CD4-positive, alpha-beta T cell (primary cell): Measurements from ENCODE around the gene GABRP. TPM values are rescaled to one million over a fixed set of nuclear protein-coding genes. Genes with fewer than 3 reads are reported as not detected.

ENCODE experiments used
- ATAC-seq: fragments of 200-7000 bp; cut with Tn5 transposase; one replicate; pipeline ENCODE4 v1.10.0; 2022; ENCODE audit warnings: mild to moderate bottlenecking; ENCODE audit not compliant: poor library complexity
- CTCF ChIA-PET: fragments of 350-600 bp; sonication (Branson Sonifier 250); formaldehyde crosslinking; loops from one replicate; lab custom pipeline; 2021; ENCODE audit warnings: antibody characterized with exemption, inconsistent platforms; lab: Charles Lee
- POLR2A ChIA-PET: fragments of 350-600 bp; sonication (Branson Sonifier 250); formaldehyde crosslinking; loops from one replicate; lab custom pipeline; 2021; ENCODE audit warnings: antibody characterized with exemption, inconsistent platforms; lab: Charles Lee
- DNase-seq, 14 experiments: peaks; one replicate each; pipeline ENCODE4 v3.0.0-alpha.2; 2013 to 2020; ENCODE audit warnings: mixed read lengths in 2 of 14
- H3K27ac ChIP-seq, 2 donors: one replicate each; pipeline versions ENCODE4 v1.5.1 to v1.7.0; 2013; ENCODE audit warnings: low read length in 2 of 2, low read depth in 1 of 2, mild to moderate bottlenecking in 1 of 2
- H3K27me3 ChIP-seq, 2 experiments: 1 replicate in 1 of 2; 2 replicates in 1 of 2; pipeline versions ENCODE4 v1.6.1 to v1.7.0; 2013; ENCODE audit warnings: low read length in 2 of 2, control low read depth in 1 of 2, mild to moderate bottlenecking in 1 of 2, moderate library complexity in 1 of 2; ENCODE audit not compliant: insufficient read depth in 2 of 2, control insufficient read depth in 1 of 2
- H3K36me3 ChIP-seq: one replicate; pipeline ENCODE4 v1.6.1; 2013; ENCODE audit warnings: low read length, control low read depth; ENCODE audit not compliant: insufficient read depth
- H3K4me1 ChIP-seq: one replicate; pipeline ENCODE4 v1.6.1; 2013; ENCODE audit warnings: low read length, control low read depth; ENCODE audit not compliant: insufficient read depth
- H3K4me3 ChIP-seq: one replicate; pipeline ENCODE4 v1.5.1; 2013; ENCODE audit warnings: mild to moderate bottlenecking, low read length, moderate library complexity
- H3K9me3 ChIP-seq, 2 experiments: 1 replicate in 1 of 2; 2 replicates in 1 of 2; pipeline versions ENCODE4 v1.6.1 to v1.7.0; 2013; ENCODE audit warnings: low read length in 2 of 2, mild to moderate bottlenecking in 2 of 2, control low read depth in 1 of 2, moderate library complexity in 1 of 2; ENCODE audit not compliant: control insufficient read depth in 1 of 2, insufficient read depth in 1 of 2
- H3K27ac Mint-ChIP-seq: one replicate; pipeline ENCODE4 v1.8.0; 2020; ENCODE audit warnings: mixed read lengths
- H3K27me3 Mint-ChIP-seq: one replicate; pipeline ENCODE4 v1.8.0; 2021; ENCODE audit warnings: mixed read lengths
- H3K36me3 Mint-ChIP-seq: one replicate; pipeline ENCODE4 v1.8.0; 2021; ENCODE audit warnings: low read depth, mixed read lengths
- H3K4me1 Mint-ChIP-seq: one replicate; pipeline ENCODE4 v1.8.0; 2021; ENCODE audit warnings: low read depth, mixed read lengths
- H3K4me3 Mint-ChIP-seq: one replicate; pipeline ENCODE4 v1.8.0; 2020; ENCODE audit warnings: mild to moderate bottlenecking, mixed read lengths
- H3K9me3 Mint-ChIP-seq: one replicate; pipeline ENCODE4 v1.8.0; 2020; ENCODE audit warnings: mixed read lengths
- CTCF ChIP-seq: fragments of 200-600 bp; IDR thresholded peaks from one replicate; pipeline ENCODE4 v1.8.0; 2022; ENCODE audit warnings: antibody characterized with exemption, mild to moderate bottlenecking
- intact Hi-C, 2 experiments: fragments of 100-400 bp; cut with DNase I in 1 of 2; cut with micrococcal nuclease in 1 of 2; formaldehyde crosslinking; loops; one replicate each; pipeline versions ENCODE4 v1.15.1 to v1.9.0; 2023 to 2025; cut with DNase I, micrococcal nuclease
- total RNA-seq, 174 experiments: library from RNA in 2 of 174; stranded (reverse) in 2 of 174; gene quantifications; one replicate each; pipeline ENCODE4 v1.2.3 and lab custom pipeline; 2021 to 2026

Gene GABRP
- total RNA-seq, 2 experiments from 2014 or later: not detected

- H3K27me3 ChIP-seq: peaks cover 2 to 6% of the 10 kb centered on the region in 2 experiments
- H3K9me3 Mint-ChIP-seq: no peaks in the 10 kb centered on the region
- DNase-seq (no peak), ATAC-seq (no peak)
- no peak overlapping the region for H3K27ac Mint-ChIP-seq
- H3K27ac ChIP-seq: no peak overlapping the region
- H3K4me1 Mint-ChIP-seq: no peaks in the 10 kb centered on the region
- H3K9me3 ChIP-seq: no peaks in the 10 kb centered on the region
- H3K27me3 Mint-ChIP-seq: no peaks in the 10 kb centered on the region
- no peaks in the 10 kb centered on the region for H3K36me3 ChIP-seq
- no peaks in the 10 kb centered on the region for H3K36me3 Mint-ChIP-seq
- intact Hi-C loops: no loop called here
- H3K4me3 Mint-ChIP-seq: no peak overlapping the region
- no peak for TF ChIP-seq CTCF
- no peak overlapping the region for H3K4me3 ChIP-seq
- ChIA-PET POLR2A (no interaction called here), CTCF (no interaction called here)
- H3K4me1 ChIP-seq: no peaks in the 10 kb centered on the region
These were observed 1.9 kb downstream of the GABRP start for GRCh38 chr5:170785416-170785815.

GRCh38 chr5:170787216-170787615 lies 3.7 kb downstream of the GABRP start:
- H3K9me3 Mint-ChIP-seq: no peaks in the 10 kb centered on the region
- H3K4me3 Mint-ChIP-seq: no peak overlapping the region
- Histone ChIP-seq H3K4me1 (no peaks in the 10 kb centered on the region), H3K27ac (no peak overlapping the region), H3K36me3 (no peaks in the 10 kb centered on the region), H3K9me3 (no peaks in the 10 kb centered on the region), H3K4me3 (no peak overlapping the region), H3K27me3 (peaks cover 2 to 6% of the 10 kb centered on the region in 2 experiments)
- no peak for TF ChIP-seq CTCF
- no peaks in the 10 kb centered on the region for H3K36me3 Mint-ChIP-seq
- intact Hi-C loops: no loop called here
- no peaks in the 10 kb centered on the region for H3K27me3 Mint-ChIP-seq
- ChIA-PET POLR2A (no interaction called here), CTCF (no interaction called here)
- no peak for ATAC-seq
- H3K4me1 Mint-ChIP-seq: no peaks in the 10 kb centered on the region
- no peak overlapping the region for H3K27ac Mint-ChIP-seq
- no peak for DNase-seq

- Histone ChIP-seq H3K27ac (no peak overlapping the region), H3K9me3 (no peaks in the 10 kb centered on the region), H3K27me3 (peaks cover 2 to 6% of the 10 kb centered on the region in 2 experiments), H3K36me3 (no peaks in the 10 kb centered on the region), H3K4me1 (no peaks in the 10 kb centered on the region), H3K4me3 (no peak overlapping the region)
- no peak overlapping the region for H3K4me3 Mint-ChIP-seq
- no peak for ATAC-seq
- POLR2A ChIA-PET: no interaction called here
- no peaks in the 10 kb centered on the region for H3K36me3 Mint-ChIP-seq
- CTCF ChIA-PET: no interaction called here
- H3K9me3 Mint-ChIP-seq: no peaks in the 10 kb centered on the region
- intact Hi-C loops: no loop called here
- no peak for TF ChIP-seq CTCF
- no peak for DNase-seq
- no peaks in the 10 kb centered on the region for H3K27me3 Mint-ChIP-seq
- H3K4me1 Mint-ChIP-seq: no peaks in the 10 kb centered on the region
- H3K27ac Mint-ChIP-seq: no peak overlapping the region
These were observed 5.2 kb downstream of the GABRP start for GRCh38 chr5:170788626-170789304.
